T-cell (primary cell): ENCODE data around the gene C6orf15. TPM values are rescaled to one million over a fixed set of nuclear protein-coding genes. Genes with fewer than 3 reads are reported as not detected.

Source experiments
- ATAC-seq, 4 experiments: fragments of 200-7000 bp in 3 of 4; fragments of 150-1000 bp in 1 of 4; cut with Tn5 transposase; replicated peaks in 1 of 4; 1 replicate in 3 of 4; 2 replicates in 1 of 4; pipeline ENCODE4 v1.10.0; 2021; ENCODE audit warnings: moderate library complexity in 3 of 4, mild to moderate bottlenecking in 2 of 4, moderate number of reproducible peaks in 1 of 4
- CTCF ChIA-PET, 2 donors: fragments of 300-600 bp; sonication (Branson Sonifier 250); formaldehyde crosslinking; loops; one replicate each; lab custom pipeline; 2022; ENCODE audit warnings: antibody characterized with exemption in 2 of 2; lab: Charles Lee
- POLR2A ChIA-PET, 2 donors: fragments of 300-600 bp; sonication (Branson Sonifier 250); formaldehyde crosslinking; loops; one replicate each; lab custom pipeline; 2022; ENCODE audit warnings: antibody characterized with exemption in 2 of 2; lab: Charles Lee
- DNase-seq, 35 experiments: peaks; one replicate each; pipeline versions ENCODE4 v3.0.0 to v3.0.0-alpha.2; 2013 to 2023
- H3K27ac ChIP-seq: one replicate; pipeline ENCODE4 v1.5.1; 2013; ENCODE audit warnings: low read length
- H3K27me3 ChIP-seq, 2 experiments: replicated peaks in 1 of 2; 1 replicate in 1 of 2; 2 replicates in 1 of 2; pipeline versions ENCODE4 v1.6.1 to v1.7.0; 2013; ENCODE audit warnings: low read length in 1 of 2, mixed read lengths in 1 of 2; ENCODE audit not compliant: control insufficient read depth in 2 of 2, insufficient read depth in 2 of 2; ENCODE audit errors: extremely low read depth in 1 of 2
- H3K36me3 ChIP-seq, 2 donors: 1 replicate in 1 of 2; 2 replicates in 1 of 2; pipeline versions ENCODE4 v1.6.1 to v1.7.0; 2013; ENCODE audit warnings: low read length in 1 of 2; ENCODE audit not compliant: control insufficient read depth in 2 of 2, insufficient read depth in 1 of 2; ENCODE audit errors: extremely low read depth in 1 of 2
- H3K4me1 ChIP-seq, 2 experiments: 1 replicate in 1 of 2; 2 replicates in 1 of 2; pipeline versions ENCODE4 v1.6.1 to v1.7.0; 2013; ENCODE audit warnings: low read length in 2 of 2, mixed read lengths in 1 of 2; ENCODE audit not compliant: insufficient read depth in 2 of 2, control insufficient read depth in 1 of 2; ENCODE audit errors: extremely low read depth in 1 of 2
- H3K4me3 ChIP-seq, 2 donors: 1 replicate in 1 of 2; 2 replicates in 1 of 2; pipeline versions ENCODE4 v1.5.1 to v1.7.0; 2013; ENCODE audit warnings: mild to moderate bottlenecking in 2 of 2, low read length in 1 of 2, moderate library complexity in 1 of 2; ENCODE audit not compliant: control insufficient read depth in 1 of 2; ENCODE audit errors: extremely low read depth in 1 of 2
- H3K9me3 ChIP-seq: 2 replicates; pipeline ENCODE4 v1.7.0; 2013
- H3K27ac Mint-ChIP-seq, 2 donors: one replicate each; pipeline ENCODE4 v1.8.0; 2020 to 2021; ENCODE audit warnings: mild to moderate bottlenecking in 2 of 2, mixed read lengths in 2 of 2
- H3K27me3 Mint-ChIP-seq, 2 donors: one replicate each; pipeline ENCODE4 v1.8.0; 2021 to 2022; ENCODE audit warnings: mixed read lengths in 2 of 2
- H3K36me3 Mint-ChIP-seq: one replicate; pipeline ENCODE4 v1.8.0; 2021; ENCODE audit warnings: mixed read lengths
- H3K4me1 Mint-ChIP-seq, 3 donors: one replicate each; pipeline ENCODE4 v1.8.0; 2020 to 2022; ENCODE audit warnings: mixed read lengths in 3 of 3, mild to moderate bottlenecking in 1 of 3
- H3K4me3 Mint-ChIP-seq, 3 donors: one replicate each; pipeline ENCODE4 v1.8.0; 2020 to 2022; ENCODE audit warnings: mild to moderate bottlenecking in 3 of 3, mixed read lengths in 3 of 3, moderate library complexity in 3 of 3
- H3K9me3 Mint-ChIP-seq, 3 donors: one replicate each; pipeline ENCODE4 v1.8.0; 2020 to 2022; ENCODE audit warnings: mixed read lengths in 3 of 3
- WGBS: methylation state at CpG from one replicate; pipeline ENCODE4 v1.1.5; 2013; ENCODE audit warnings: missing lambda C conversion rate; ENCODE audit not compliant: insufficient coverage; 5-methylcytosine and 5-hydroxymethylcytosine counted together
- total RNA-seq, 35 experiments: library from RNA in 6 of 35; stranded (reverse) in 6 of 35; fragments of 120-200 nt in 1 of 35; gene quantifications; one replicate each; pipeline versions ENCODE4 v1.2.1 to v1.2.4 and lab custom pipeline; 2013 to 2026

The C6orf15 gene
- not detected for total RNA-seq
- not detected for total RNA-seq (2013)
- 0 to 0.07 (median 0) reads per million in 29 experiments for total RNA-seq (lab: John Stamatoyannopoulos, UW)

- peaks cover 0 to 9% of the 10 kb centered on the region in 2 experiments for H3K4me1 ChIP-seq
- peaks cover 7 to 31% of the 10 kb centered on the region in 2 donors for H3K27me3 Mint-ChIP-seq
- no peak within 1 kb of the TSS for H3K4me3 ChIP-seq
- no peaks in the 10 kb centered on the region for H3K9me3 ChIP-seq
- H3K9me3 Mint-ChIP-seq, result no peaks in the 10 kb centered on the region
- WGBS, result 100% methylated on average over 1 of the region's 5 CpGs
- peaks cover 0 to 54% of the 10 kb centered on the region in 2 experiments for H3K27me3 ChIP-seq
- H3K4me1 Mint-ChIP-seq, result peaks cover 4 to 14% (median 5%) of the 10 kb centered on the region in 3 donors
- no peak within 1 kb of the TSS for H3K27ac ChIP-seq
- DNase-seq, result no peak
- H3K4me3 Mint-ChIP-seq, result no peak within 1 kb of the TSS
- ATAC-seq, result no peak
- H3K36me3 Mint-ChIP-seq, result no peaks in the 10 kb centered on the region
- ChIA-PET CTCF (no interaction called here), POLR2A (no interaction called here)
- H3K27ac Mint-ChIP-seq, result peak within 1 kb of the TSS in 1 of 2 donors; percentile 19
- H3K36me3 ChIP-seq, result no peaks in the 10 kb centered on the region
These were observed at the start of gene C6orf15 for GRCh38 chr6:31112478-31112877. TSS of gene C6orf15 (minus strand) at chr6:31112575. CDS start at chr6:31112555, 20 bp downstream.

- DNase-seq (no peak), ATAC-seq (no peak)
- no peak overlapping the region for H3K4me3 Mint-ChIP-seq
These were observed 49.1 kb upstream of the C6orf15 start for GRCh38 chr6:31161216-31162126.

DNA sequence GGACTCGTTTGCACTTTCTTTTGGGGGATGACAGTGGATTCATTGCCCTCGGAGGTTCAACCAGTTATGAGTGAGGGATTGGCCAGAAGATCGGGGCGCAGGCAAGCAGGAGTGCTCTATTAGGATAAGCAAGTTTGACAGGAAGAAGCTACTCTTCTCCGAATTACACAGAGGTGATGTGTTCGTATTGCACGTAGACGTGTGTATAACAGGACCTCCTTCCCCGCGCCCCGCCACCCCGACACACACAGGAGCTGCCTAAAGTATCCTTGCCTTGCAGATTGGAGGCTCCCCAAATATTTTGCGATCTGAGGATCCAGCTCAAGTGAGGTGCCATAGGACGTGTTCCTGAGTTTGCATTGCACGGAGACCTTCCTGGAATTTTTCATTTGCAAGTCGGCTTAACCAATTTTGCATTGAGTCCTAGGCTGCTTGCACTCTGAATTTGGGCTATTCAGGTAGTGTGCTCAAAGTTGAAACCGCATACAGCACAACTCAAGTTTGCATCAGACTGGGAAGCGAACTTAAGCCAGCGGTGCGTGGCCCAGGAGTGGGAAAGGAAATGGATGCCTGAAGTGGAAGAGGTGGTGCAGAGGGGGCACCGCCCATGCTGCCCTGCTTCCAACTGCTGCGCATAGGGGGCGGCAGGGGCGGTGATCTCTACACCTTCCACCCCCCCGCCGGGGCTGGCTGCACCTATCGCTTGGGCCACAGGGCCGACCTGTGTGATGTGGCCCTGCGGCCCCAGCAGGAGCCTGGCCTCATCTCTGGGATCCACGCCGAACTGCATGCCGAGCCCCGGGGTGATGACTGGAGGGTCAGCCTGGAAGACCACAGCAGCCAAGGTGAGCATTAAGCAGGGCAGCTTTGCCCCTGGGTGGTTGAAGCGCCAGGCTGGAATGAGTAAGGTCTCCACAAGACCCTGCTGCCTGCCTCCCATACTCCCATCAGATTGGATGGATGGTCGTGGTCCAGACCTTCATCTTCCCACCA is 46.8 kb upstream of the C6orf15 start:
- no peaks in the 10 kb centered on the region for H3K9me3 Mint-ChIP-seq
- no peak overlapping the region for H3K27ac ChIP-seq
- H3K27me3 ChIP-seq, result no peaks in the 10 kb centered on the region
- H3K27ac Mint-ChIP-seq, result peak overlapping the region; percentile 68 to 84
- no peaks in the 10 kb centered on the region for H3K9me3 ChIP-seq
- WGBS, result 25% methylated on average over 21 of the region's 35 CpGs
- peaks cover 0 to 7% of the 10 kb centered on the region in 2 donors for H3K36me3 ChIP-seq
- ChIA-PET POLR2A (interaction anchor here in 1 of 2 donors (0.7 kb wide), 1 partner anchor 38 kb away, joined by 3 read pairs; no protein-coding TSS in a partner anchor), CTCF (interaction anchor here in 1 of 2 donors (0.8 to 1.9 kb wide), 5 partner anchors 11 to 1018 kb away, joined by 3 to 10 read pairs (median 6); no protein-coding TSS in a partner anchor)
- H3K4me1 ChIP-seq, result peaks cover 7 to 23% of the 10 kb centered on the region in 2 experiments
- no peaks in the 10 kb centered on the region for H3K27me3 Mint-ChIP-seq
- H3K36me3 Mint-ChIP-seq, result peaks cover 15% of the 10 kb centered on the region
- peaks cover 24 to 32% (median 27%) of the 10 kb centered on the region in 3 donors for H3K4me1 Mint-ChIP-seq
- ATAC-seq, result peak in 1 of 4 experiments; percentile 1
- peak overlapping the region; percentile 82 to 90 (median 88) for H3K4me3 Mint-ChIP-seq
- peak overlapping the region; percentile 70 to 93 for H3K4me3 ChIP-seq
- peak in 12 of 35 experiments; percentile 6 to 39 (median 19) for DNase-seq

More at GRCh38 chr6:31161216-31162126, 49.1 kb upstream of the C6orf15 start:
- 96% methylated on average over 17 of the region's 19 CpGs for WGBS
- H3K4me1 ChIP-seq, result peaks cover 7 to 23% of the 10 kb centered on the region in 2 experiments
- no peaks in the 10 kb centered on the region for H3K9me3 ChIP-seq
- Mint-ChIP-seq H3K27me3 (no peaks in the 10 kb centered on the region), H3K4me1 (peaks cover 24 to 37% (median 27%) of the 10 kb centered on the region in 3 donors), H3K9me3 (no peaks in the 10 kb centered on the region), H3K36me3 (no peaks in the 10 kb centered on the region), H3K27ac (no peak overlapping the region)
- H3K27me3 ChIP-seq, result no peaks in the 10 kb centered on the region
- CTCF ChIA-PET, result no interaction called here
- peaks cover 0 to 5% of the 10 kb centered on the region in 2 donors for H3K36me3 ChIP-seq
- H3K4me3 ChIP-seq, result no peak overlapping the region
- no peak overlapping the region for H3K27ac ChIP-seq
- POLR2A ChIA-PET, result no interaction called here

DNA sequence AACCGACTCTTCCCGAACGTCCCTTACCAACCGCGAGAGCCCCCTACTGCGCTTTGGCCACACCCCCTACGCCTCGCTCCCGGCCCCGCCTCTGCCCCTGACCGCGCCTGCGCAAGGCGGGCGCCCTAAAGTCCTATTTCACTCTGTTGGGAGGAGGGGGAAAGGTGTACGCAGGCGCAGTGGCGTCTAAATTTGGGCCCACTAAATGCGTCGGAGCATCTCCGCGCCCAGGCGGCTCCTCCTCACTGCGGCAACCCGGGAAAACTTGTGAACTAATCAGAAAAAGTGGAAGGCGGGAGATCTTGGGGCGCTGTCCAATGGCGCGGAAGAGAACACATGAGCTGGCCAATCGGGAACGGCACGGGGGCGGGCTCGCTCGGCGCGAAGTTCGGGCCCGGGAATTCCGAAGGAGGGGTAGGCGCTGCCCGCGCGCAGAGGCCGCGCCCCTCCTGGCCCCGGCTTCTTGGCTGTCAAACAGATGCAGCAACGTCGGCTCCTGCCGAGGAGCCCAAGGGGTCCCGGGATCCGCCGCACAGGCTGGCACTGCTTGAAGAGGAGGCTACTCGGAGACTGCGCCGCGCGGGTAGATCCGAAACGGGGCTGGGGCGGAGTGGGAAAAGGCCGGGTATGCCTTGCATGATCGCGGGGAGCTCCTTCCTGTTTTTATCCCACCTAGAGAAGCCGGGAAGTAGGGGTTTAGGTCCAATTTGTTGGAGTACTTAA is 45.9 kb upstream of the C6orf15 start, which contains the start of gene TCF19:
TCF19 (plus strand) TSS at position 450 of the 723 bp plus-strand sequence. CDS start 881 bp downstream, outside the sequence.
- peak within 1 kb of the TSS; percentile 82 to 90 (median 88) for H3K4me3 Mint-ChIP-seq
- no peaks in the 10 kb centered on the region for H3K27me3 ChIP-seq
- WGBS, result under 1% methylated on average over 50 of the region's 65 CpGs

GRCh38 chr6:31157513-31158139 is 45.3 kb upstream of the C6orf15 start, which contains the start of gene CCHCR1:
TSS of gene CCHCR1 (minus strand) at chr6:31157802. CDS start at chr6:31157600, 202 bp downstream.
- ChIA-PET POLR2A (no interaction called here), CTCF (interaction anchor here in 1 of 2 donors (0.8 to 1.9 kb wide), 3 partner anchors 39 to 1020 kb away, joined by 3 to 10 read pairs (median 6); no protein-coding TSS in a partner anchor)
- Histone ChIP-seq H3K4me3 (peak within 1 kb of the TSS; percentile 70 to 93), H3K36me3 (peaks cover 0 to 3% of the 10 kb centered on the region in 2 donors), H3K9me3 (no peaks in the 10 kb centered on the region), H3K27ac (peak within 1 kb of the TSS; percentile 77), H3K27me3 (no peaks in the 10 kb centered on the region), H3K4me1 (peaks cover 7 to 23% of the 10 kb centered on the region in 2 experiments)
- Mint-ChIP-seq H3K4me1 (peaks cover 24 to 32% (median 27%) of the 10 kb centered on the region in 3 donors), H3K36me3 (peaks cover 22% of the 10 kb centered on the region), H3K27ac (peak within 1 kb of the TSS; percentile 77 to 84), H3K27me3 (no peaks in the 10 kb centered on the region), H3K9me3 (no peaks in the 10 kb centered on the region), H3K4me3 (peak within 1 kb of the TSS; percentile 82 to 90 (median 88))
- DNase-seq, result no peak
- WGBS, result 18% methylated on average over 12 of the region's 14 CpGs
- peak in 3 of 4 experiments; percentile 13 to 36 (median 29) for ATAC-seq

More for the DNA sequence above, 45.9 kb upstream of the C6orf15 start, which contains the start of gene TCF19:
- Mint-ChIP-seq H3K27ac (peak within 1 kb of the TSS; percentile 77 to 84), H3K4me1 (peaks cover 24 to 32% (median 27%) of the 10 kb centered on the region in 3 donors), H3K9me3 (no peaks in the 10 kb centered on the region), H3K27me3 (no peaks in the 10 kb centered on the region), H3K36me3 (peaks cover 15% of the 10 kb centered on the region)
- ATAC-seq (peak; percentile 93 to 95 (median 95)), DNase-seq (peak; percentile 97 to 100 (median 98))
- peaks cover 0 to 7% of the 10 kb centered on the region in 2 donors for H3K36me3 ChIP-seq
- ChIA-PET POLR2A (interaction anchor here in 1 of 2 donors (0.7 kb wide), 1 partner anchor 38 kb away, joined by 3 read pairs; no protein-coding TSS in a partner anchor), CTCF (interaction anchor here in 1 of 2 donors (0.8 to 1.9 kb wide), 5 partner anchors 10 to 1019 kb away, joined by 3 to 10 read pairs (median 6); no protein-coding TSS in a partner anchor)
- H3K27ac ChIP-seq, result peak within 1 kb of the TSS; percentile 77
- peaks cover 7 to 23% of the 10 kb centered on the region in 2 experiments for H3K4me1 ChIP-seq
- H3K4me3 ChIP-seq, result peak within 1 kb of the TSS; percentile 70 to 93
- no peaks in the 10 kb centered on the region for H3K9me3 ChIP-seq
